PFSK-1 (cell line): ENCODE data around the gene ANAPC16.
A peak's percentile ranks its signal among the peaks of the same experiment; 100 is the strongest.

Source experiments
- FOXP2 ChIP-seq: optimal IDR thresholded peaks from 2 replicates; pipeline ENCODE3; 2011; ENCODE audit warnings: borderline replicate concordance, control low read depth, inconsistent platforms; ENCODE audit not compliant: insufficient read depth; ENCODE audit errors: extremely low read length, extremely low read depth
- POLR2AphosphoS5 ChIP-seq: IDR thresholded peaks from 2 replicates; pipeline ENCODE4 v1.6.1; 2012; ENCODE audit warnings: low read depth, mild to moderate bottlenecking, control low read depth, low read length, moderate library complexity
- SIN3A ChIP-seq: IDR thresholded peaks from 2 replicates; pipeline ENCODE4 v1.6.1; 2012; ENCODE audit warnings: mild to moderate bottlenecking, low read length, moderate library complexity, borderline replicate concordance; ENCODE audit not compliant: insufficient read depth
- TAF1 ChIP-seq: IDR thresholded peaks from 2 replicates; pipeline ENCODE4 v1.6.1; 2012; ENCODE audit warnings: low read length, control low read depth, borderline replicate concordance; ENCODE audit not compliant: insufficient read depth
- TF ChIP-seq, protein P1 (sequence below), 2 experiments: IDR thresholded peaks; 2 replicates each; pipeline versions ENCODE4 v1.6.1 to v1.8.0; 2011 to 2012; ENCODE audit warnings: low read depth in 2 of 2, low read length in 2 of 2, control low read depth in 1 of 2, inconsistent platforms in 1 of 2, mild to moderate bottlenecking in 1 of 2, moderate library complexity in 1 of 2; ENCODE audit not compliant: insufficient read depth in 1 of 2

ANAPC16 gene

DNA sequence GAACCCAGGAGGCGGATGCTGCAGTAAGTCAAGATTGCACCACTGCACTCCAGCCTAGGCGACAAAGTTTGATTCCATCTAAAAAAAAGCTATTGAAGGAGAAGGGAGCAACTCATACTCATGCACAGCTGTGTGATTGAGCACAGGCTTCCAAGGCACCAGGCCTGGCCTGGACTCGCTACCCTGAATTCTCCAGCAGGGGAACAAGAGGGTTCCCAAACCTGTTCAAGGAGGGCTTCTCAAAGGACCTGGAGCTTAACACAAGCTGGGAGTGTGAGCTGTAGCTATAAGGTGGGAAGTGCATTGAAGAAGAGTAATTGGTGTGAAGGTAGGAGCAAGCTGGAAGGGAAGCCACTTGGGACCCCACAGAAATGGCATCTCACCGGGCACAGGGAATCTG is 42.8 kb downstream of the ANAPC16 start:
- TF ChIP-seq, protein P1, sequence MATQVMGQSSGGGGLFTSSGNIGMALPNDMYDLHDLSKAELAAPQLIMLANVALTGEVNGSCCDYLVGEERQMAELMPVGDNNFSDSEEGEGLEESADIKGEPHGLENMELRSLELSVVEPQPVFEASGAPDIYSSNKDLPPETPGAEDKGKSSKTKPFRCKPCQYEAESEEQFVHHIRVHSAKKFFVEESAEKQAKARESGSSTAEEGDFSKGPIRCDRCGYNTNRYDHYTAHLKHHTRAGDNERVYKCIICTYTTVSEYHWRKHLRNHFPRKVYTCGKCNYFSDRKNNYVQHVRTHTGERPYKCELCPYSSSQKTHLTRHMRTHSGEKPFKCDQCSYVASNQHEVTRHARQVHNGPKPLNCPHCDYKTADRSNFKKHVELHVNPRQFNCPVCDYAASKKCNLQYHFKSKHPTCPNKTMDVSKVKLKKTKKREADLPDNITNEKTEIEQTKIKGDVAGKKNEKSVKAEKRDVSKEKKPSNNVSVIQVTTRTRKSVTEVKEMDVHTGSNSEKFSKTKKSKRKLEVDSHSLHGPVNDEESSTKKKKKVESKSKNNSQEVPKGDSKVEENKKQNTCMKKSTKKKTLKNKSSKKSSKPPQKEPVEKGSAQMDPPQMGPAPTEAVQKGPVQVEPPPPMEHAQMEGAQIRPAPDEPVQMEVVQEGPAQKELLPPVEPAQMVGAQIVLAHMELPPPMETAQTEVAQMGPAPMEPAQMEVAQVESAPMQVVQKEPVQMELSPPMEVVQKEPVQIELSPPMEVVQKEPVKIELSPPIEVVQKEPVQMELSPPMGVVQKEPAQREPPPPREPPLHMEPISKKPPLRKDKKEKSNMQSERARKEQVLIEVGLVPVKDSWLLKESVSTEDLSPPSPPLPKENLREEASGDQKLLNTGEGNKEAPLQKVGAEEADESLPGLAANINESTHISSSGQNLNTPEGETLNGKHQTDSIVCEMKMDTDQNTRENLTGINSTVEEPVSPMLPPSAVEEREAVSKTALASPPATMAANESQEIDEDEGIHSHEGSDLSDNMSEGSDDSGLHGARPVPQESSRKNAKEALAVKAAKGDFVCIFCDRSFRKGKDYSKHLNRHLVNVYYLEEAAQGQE (IDR thresholded peaks at IDR 0.05; ENCODE audit: insufficient read depth in 1 of 2, low read depth in 2 of 2, low read length in 2 of 2): no peak
- TF ChIP-seq FOXP2 (no peak), POLR2AphosphoS5 (no peak), TAF1 (no peak), SIN3A (no peak)

DNA sequence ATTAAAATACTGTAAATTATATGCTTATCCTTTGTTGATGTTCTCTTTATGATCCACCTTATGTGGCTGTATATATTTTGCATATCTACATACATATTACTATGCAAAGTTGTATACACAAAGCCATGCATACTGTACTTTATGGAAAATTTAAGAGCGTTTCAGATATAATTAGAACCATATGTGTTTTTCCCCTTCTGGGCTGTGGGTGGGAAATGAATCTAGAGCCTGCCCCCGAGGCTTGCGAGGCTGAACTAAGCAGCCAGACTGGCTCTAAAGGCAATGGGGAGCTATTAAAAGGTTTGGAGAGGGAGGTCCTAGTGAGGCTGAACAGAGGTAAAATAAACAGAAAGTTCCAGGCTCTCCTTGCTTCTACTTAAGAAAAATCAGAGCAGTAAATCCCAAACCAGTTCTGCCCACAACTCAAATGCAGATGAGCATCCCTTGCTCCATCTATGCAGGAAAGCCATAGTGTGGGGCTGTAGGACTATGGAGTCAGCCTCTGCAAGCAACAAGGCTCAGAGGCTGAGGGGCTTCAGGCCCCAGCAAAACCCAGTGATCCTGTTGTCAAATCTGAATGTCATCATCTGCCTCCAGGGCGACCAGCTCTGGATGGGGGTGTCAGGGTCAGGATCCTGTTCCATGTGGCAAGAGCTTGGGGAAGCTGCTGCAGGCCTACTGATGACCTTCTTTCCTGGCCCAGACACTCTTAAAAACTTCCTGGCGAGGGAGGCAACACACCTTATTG is 43.9 kb downstream of the ANAPC16 start:
- TF ChIP-seq SIN3A (no peak), TAF1 (no peak), POLR2AphosphoS5 (no peak), FOXP2 (no peak)
- TF ChIP-seq, protein P1 (IDR thresholded peaks at IDR 0.05; ENCODE audit: insufficient read depth in 1 of 2, low read depth in 2 of 2, low read length in 2 of 2): no peak

DNA sequence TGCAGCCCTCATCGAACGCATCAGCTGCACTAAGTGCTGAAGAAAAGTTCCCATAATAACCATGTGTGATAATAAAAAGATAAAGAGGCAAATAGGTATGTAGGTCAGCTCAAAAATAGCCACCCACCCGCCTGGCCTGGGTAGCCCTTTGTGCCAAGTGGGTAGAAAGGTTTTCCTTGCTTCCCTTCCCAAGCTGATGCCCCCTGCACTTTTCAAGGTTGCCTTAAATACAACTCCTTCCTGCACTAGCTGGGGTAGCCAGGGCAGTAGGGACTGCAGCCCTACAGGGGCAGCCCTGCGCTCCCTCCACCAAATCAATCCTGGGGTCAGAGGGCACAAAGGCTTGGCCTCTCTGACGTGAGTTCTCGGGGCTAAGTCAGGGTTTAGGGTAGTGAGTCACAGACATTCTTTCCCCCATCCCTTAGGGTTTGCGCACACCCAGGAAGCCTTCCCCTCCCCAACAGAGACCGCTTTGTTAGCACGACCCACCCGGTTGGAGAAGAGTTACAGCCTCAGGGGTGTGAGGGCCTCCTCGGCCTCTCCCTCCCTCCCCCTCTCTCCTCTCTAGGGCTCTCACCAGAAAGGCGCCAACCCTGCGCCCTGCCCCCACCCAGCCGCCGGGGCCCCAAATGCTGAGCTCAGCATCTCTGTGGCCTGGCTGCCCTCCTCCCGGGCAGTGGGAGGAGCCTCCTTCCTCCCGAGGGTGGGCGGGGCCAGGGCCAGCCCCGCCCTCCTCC is 44.6 kb downstream of the ANAPC16 start:
- TF ChIP-seq, protein P1 (IDR thresholded peaks at IDR 0.05; ENCODE audit: insufficient read depth in 1 of 2, low read depth in 2 of 2, low read length in 2 of 2): no peak
- no peak for TF ChIP-seq TAF1
- TF ChIP-seq POLR2AphosphoS5: no peak
- no peak for TF ChIP-seq FOXP2
- no peak for TF ChIP-seq SIN3A

DNA sequence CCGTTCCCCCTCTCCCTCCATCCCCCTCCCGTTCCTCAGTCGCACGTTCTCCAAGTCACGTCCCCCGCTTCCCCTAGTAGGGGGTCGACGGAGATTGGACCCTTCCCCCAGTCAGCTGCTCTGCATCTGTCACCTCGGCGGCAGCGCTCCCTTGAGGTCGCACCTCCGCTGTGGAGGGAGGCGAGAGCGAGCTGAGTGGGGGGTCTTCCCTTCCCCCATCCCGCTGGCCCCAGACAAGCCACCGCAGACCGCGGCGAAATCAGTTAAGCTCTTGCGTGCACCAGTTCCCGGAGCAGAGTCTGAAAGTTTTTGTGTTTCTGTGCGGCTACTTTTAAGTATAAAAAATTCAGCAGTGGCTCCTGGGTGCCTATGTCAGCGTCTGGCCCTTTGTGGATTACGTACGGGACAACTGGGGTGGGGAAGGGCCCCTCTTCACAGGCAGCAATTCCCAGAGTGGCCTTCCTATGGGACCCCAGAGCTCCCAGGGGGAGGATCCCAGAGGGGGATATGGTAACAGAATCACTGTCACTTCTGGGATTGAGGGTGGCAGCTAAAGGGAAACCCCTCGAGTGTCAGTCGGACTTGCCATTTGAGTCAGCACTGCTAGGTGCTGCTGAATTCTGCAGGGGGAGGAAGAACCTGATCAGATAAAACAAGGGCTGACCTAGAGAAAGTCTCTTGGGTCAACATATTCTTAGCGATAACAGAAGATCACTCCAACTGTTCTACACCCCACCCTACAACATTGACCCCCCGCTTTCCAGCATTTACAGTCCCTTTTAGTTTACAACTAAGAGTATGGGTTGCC is 45.4 kb downstream of the ANAPC16 start:
- TF ChIP-seq TAF1 (no peak), SIN3A (no peak), FOXP2 (peak; percentile 27), POLR2AphosphoS5 (peak; percentile 55; the same call in 1 of the 2 replicates)
- TF ChIP-seq, protein P1 (IDR thresholded peaks at IDR 0.05; ENCODE audit: insufficient read depth in 1 of 2, low read depth in 2 of 2, low read length in 2 of 2): no peak
